ENCODE results near the gene RAB3C.

GRCh38 chr5:58800861-58801540, 218.1 kb downstream of the RAB3C start:
- TF ChIP-seq CTCF (IDR thresholded peaks at IDR 0.05) (no peak), RELA (CRISPR knock-in tag; IDR thresholded peaks at IDR 0.05; ENCODE audit: borderline replicate concordance) (no peak), MAX (CRISPR knock-in tag; IDR thresholded peaks at IDR 0.05) (no peak), MXD4 (CRISPR knock-in tag; IDR thresholded peaks at IDR 0.05; ENCODE audit: borderline replicate concordance) (no peak), TCF7 (CRISPR knock-in tag; IDR thresholded peaks at IDR 0.05; ENCODE audit: low read depth) (no peak), AR (CRISPR knock-in tag; IDR thresholded peaks at IDR 0.05) (no peak), ATF6 (CRISPR knock-in tag; IDR thresholded peaks at IDR 0.05) (no peak), ZNF138 (CRISPR knock-in tag; conservative IDR thresholded peaks at IDR 0.05) (no peak), ZNF281 (CRISPR knock-in tag; IDR thresholded peaks at IDR 0.05) (no peak)
- TF ChIP-seq, protein P1, sequence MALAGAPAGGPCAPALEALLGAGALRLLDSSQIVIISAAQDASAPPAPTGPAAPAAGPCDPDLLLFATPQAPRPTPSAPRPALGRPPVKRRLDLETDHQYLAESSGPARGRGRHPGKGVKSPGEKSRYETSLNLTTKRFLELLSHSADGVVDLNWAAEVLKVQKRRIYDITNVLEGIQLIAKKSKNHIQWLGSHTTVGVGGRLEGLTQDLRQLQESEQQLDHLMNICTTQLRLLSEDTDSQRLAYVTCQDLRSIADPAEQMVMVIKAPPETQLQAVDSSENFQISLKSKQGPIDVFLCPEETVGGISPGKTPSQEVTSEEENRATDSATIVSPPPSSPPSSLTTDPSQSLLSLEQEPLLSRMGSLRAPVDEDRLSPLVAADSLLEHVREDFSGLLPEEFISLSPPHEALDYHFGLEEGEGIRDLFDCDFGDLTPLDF (CRISPR knock-in tag; IDR thresholded peaks at IDR 0.05), result no peak
- TF ChIP-seq, protein P2, sequence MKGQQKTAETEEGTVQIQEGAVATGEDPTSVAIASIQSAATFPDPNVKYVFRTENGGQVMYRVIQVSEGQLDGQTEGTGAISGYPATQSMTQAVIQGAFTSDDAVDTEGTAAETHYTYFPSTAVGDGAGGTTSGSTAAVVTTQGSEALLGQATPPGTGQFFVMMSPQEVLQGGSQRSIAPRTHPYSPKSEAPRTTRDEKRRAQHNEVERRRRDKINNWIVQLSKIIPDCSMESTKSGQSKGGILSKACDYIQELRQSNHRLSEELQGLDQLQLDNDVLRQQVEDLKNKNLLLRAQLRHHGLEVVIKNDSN (CRISPR knock-in tag; IDR thresholded peaks at IDR 0.05), result no peak
- TF ChIP-seq, protein P3, sequence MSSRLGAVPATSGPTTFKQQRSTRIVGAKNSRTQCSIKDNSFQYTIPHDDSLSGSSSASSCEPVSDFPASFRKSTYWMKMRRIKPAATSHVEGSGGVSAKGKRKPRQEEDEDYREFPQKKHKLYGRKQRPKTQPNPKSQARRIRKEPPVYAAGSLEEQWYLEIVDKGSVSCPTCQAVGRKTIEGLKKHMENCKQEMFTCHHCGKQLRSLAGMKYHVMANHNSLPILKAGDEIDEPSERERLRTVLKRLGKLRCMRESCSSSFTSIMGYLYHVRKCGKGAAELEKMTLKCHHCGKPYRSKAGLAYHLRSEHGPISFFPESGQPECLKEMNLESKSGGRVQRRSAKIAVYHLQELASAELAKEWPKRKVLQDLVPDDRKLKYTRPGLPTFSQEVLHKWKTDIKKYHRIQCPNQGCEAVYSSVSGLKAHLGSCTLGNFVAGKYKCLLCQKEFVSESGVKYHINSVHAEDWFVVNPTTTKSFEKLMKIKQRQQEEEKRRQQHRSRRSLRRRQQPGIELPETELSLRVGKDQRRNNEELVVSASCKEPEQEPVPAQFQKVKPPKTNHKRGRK (CRISPR knock-in tag; IDR thresholded peaks at IDR 0.05; ENCODE audit: borderline replicate concordance), result no peak
- TF ChIP-seq, protein P4, sequence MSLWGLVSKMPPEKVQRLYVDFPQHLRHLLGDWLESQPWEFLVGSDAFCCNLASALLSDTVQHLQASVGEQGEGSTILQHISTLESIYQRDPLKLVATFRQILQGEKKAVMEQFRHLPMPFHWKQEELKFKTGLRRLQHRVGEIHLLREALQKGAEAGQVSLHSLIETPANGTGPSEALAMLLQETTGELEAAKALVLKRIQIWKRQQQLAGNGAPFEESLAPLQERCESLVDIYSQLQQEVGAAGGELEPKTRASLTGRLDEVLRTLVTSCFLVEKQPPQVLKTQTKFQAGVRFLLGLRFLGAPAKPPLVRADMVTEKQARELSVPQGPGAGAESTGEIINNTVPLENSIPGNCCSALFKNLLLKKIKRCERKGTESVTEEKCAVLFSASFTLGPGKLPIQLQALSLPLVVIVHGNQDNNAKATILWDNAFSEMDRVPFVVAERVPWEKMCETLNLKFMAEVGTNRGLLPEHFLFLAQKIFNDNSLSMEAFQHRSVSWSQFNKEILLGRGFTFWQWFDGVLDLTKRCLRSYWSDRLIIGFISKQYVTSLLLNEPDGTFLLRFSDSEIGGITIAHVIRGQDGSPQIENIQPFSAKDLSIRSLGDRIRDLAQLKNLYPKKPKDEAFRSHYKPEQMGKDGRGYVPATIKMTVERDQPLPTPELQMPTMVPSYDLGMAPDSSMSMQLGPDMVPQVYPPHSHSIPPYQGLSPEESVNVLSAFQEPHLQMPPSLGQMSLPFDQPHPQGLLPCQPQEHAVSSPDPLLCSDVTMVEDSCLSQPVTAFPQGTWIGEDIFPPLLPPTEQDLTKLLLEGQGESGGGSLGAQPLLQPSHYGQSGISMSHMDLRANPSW (CRISPR knock-in tag; conservative IDR thresholded peaks at IDR 0.05; ENCODE audit: low read depth), result no peak
- TF ChIP-seq, protein P5, sequence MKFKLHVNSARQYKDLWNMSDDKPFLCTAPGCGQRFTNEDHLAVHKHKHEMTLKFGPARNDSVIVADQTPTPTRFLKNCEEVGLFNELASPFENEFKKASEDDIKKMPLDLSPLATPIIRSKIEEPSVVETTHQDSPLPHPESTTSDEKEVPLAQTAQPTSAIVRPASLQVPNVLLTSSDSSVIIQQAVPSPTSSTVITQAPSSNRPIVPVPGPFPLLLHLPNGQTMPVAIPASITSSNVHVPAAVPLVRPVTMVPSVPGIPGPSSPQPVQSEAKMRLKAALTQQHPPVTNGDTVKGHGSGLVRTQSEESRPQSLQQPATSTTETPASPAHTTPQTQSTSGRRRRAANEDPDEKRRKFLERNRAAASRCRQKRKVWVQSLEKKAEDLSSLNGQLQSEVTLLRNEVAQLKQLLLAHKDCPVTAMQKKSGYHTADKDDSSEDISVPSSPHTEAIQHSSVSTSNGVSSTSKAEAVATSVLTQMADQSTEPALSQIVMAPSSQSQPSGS (CRISPR knock-in tag; IDR thresholded peaks at IDR 0.05; ENCODE audit: borderline replicate concordance, low read depth), result no peak
